BJ (cell line): ENCODE measurements around the gene PI4K2A. TPM values are rescaled to one million over a fixed set of nuclear protein-coding genes. Genes with fewer than 3 reads are reported as not detected.

Source experiments
- CTCF ChIA-PET: fragments of 350-600 bp; formaldehyde crosslinking; extraction: SDS; loops from one replicate; lab custom pipeline; 2021; ENCODE audit warnings: antibody characterized with exemption, inconsistent platforms; lab: Yijun Ruan, JAX
- POLR2A ChIA-PET: fragments of 300-600 bp; sonication (Branson Sonifier 250); formaldehyde crosslinking; extraction: SDS; loops from one replicate; lab custom pipeline; 2021; ENCODE audit warnings: antibody characterized with exemption; lab: Charles Lee
- DNase-seq: peaks from one replicate; pipeline ENCODE4 v3.0.0-alpha.2; 2011; ENCODE audit warnings: low read depth
- H3K27me3 ChIP-seq: 2 replicates; pipeline ENCODE4 v1.6.0; 2011; ENCODE audit warnings: low read length; ENCODE audit not compliant: control insufficient read depth, insufficient read depth
- H3K36me3 ChIP-seq: 2 replicates; pipeline ENCODE4 v1.5.1; 2011; ENCODE audit warnings: low read length; ENCODE audit not compliant: control insufficient read depth, insufficient read depth
- H3K4me3 ChIP-seq: 2 replicates; pipeline ENCODE4 v1.5.1; 2011; ENCODE audit warnings: low read depth, mild to moderate bottlenecking, control low read depth, low read length
- CTCF ChIP-seq: IDR thresholded peaks from 2 replicates; pipeline ENCODE4 v1.5.1; 2011; ENCODE audit warnings: low read depth, mild to moderate bottlenecking, control low read depth, inconsistent platforms, low read length, moderate library complexity; ENCODE audit not compliant: insufficient read depth
- polyA plus RNA-seq: library from polyadenylated mRNA; depleted of rRNA; stranded (reverse); fragments of >200 nt; gene quantifications from 2 replicates; pipeline ENCODE4 v1.2.3, GENCODE V29; 2011

Gene PI4K2A
- polyA plus RNA-seq, 1 experiment: 34.6 TPM

- Histone ChIP-seq H3K4me3 (peak overlapping the region; percentile 76), H3K27me3 (no peaks in the 10 kb centered on the region), H3K36me3 (no peaks in the 10 kb centered on the region)
- TF ChIP-seq CTCF: no peak
- ChIA-PET POLR2A (interaction anchor here (1.0 kb wide), 1 partner anchor 45 kb away, joined by 5 read pairs; no protein-coding TSS in a partner anchor), CTCF (interaction anchor here (0.5 to 7.8 kb wide), 11 partner anchors 10 to 222 kb away, joined by 3 to 62 read pairs (median 10); partner anchors contain the start of gene MARVELD1)
- no peak for DNase-seq
Measured at GRCh38 chr10:97686301-97686961, 46.0 kb downstream of the PI4K2A start.

DNA sequence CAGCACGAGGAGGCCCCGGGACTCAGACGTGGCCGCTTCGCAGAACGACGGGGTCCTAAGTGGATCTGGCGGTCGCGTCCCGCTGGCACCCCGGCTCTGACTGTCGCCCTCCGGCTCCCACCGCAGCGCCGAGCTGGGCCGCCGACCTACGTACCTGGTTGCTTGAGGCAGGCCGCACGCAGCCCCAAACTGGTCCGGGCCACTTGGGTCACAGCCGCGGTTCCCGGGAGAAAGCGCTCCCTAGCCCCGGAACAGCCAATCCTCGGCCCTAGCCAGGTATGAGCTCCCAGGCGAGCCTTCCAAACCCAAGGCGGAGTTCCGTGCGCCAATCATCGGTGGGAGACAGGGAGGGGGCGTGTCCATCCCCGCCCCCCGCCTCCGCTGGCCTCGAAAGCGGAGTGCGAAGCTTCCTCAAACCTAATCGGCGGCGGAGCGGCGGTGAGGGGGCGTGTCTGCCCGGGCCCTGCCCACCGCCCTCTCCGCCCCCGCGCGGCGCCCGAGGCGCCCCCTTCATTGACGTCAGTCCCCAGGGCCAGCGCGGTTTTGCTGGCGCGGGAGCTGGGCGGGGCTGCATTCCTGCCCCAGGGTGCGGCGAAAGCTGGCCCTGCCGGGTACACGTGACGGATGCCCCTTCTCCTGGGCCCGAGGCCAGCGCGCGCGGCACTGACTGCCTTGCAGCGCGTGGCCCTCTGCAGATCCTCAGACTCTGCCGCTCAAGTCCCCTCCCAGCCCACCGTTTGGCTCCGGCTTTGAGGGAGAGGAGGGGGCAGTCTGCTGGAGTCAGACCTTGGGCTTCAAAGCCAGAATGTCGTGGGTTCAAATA, 46.7 kb downstream of the PI4K2A start, which contains the start of gene AVPI1:
TSS of gene AVPI1 (minus strand) at position 280 of the 823 bp plus-strand sequence. CDS start 7,336 bp downstream, outside the sequence.
- no peak for TF ChIP-seq CTCF
- Histone ChIP-seq H3K27me3 (no peaks in the 10 kb centered on the region), H3K4me3 (peak within 1 kb of the TSS; percentile 76), H3K36me3 (no peaks in the 10 kb centered on the region)
- ChIA-PET POLR2A (interaction anchor here (0.5 to 1.1 kb wide), 6 partner anchors 27 to 46 kb away, joined by 3 to 5 read pairs (median 4); no protein-coding TSS in a partner anchor), CTCF (interaction anchor here (0.9 to 7.8 kb wide), 10 partner anchors 10 to 115 kb away, joined by 3 to 62 read pairs (median 10); partner anchors contain the start of genes MARVELD1 and ZFYVE27)
- DNase-seq: peak; percentile 92

DNA sequence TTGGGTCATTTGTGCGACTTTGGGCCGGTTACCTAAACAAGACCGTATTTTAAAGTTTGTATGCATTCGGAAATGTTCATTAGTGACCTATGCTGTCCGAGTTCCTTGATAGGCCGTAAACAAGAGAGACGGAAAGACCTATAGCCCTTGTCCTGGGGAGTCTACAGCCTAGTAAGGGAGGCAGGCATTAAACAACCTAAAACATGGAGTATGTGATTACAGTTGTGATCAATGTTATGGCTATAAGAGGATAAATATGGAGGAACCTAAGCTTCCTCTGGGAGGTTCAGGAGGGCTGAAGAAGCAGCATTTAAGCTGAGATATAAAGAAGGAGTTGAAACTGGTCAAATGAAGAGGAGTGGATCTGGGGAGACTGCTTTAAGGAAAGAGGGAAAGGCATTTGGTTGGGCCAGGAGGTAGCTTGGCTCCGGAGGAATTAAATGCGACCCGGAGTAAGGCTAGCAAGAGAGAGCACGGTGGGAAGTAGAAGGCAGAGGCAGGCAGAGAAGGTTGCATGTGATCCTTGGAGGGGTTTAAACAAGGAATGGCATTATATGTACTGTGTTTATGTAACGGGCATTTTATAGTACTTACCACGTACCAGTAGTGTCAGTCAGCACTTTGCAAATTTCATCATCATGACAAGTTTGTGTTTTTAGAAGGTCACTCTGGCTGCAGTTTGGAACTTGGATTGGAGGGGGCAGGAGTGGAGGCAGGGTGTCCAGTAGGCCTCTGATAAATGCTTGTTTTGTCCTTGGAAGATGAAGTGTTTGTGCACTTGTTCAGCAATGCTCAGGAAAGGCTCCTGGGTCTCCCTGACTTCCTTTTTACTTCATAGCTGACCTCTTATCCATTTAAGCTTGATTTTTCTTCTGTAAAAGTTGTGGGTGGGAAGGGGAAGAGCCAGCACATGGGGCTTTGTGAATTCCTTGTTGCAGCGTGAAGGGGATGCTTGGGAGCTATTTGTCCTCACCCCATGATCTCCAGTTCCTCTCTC, 47.6 kb downstream of the PI4K2A start:
- ChIA-PET CTCF (interaction anchor here (0.9 to 7.8 kb wide), 10 partner anchors 9 to 104 kb away, joined by 3 to 62 read pairs (median 11); partner anchors contain the start of genes MARVELD1 and ZFYVE27), POLR2A (interaction anchor here (0.5 to 1.1 kb wide), 5 partner anchors 26 to 36 kb away, joined by 3 to 5 read pairs (median 3); no protein-coding TSS in a partner anchor)
- Histone ChIP-seq H3K27me3 (no peaks in the 10 kb centered on the region), H3K36me3 (no peaks in the 10 kb centered on the region), H3K4me3 (peak overlapping the region; percentile 25)
- DNase-seq: peak; percentile 59
- TF ChIP-seq CTCF: no peak; the same call in 1 of the 2 replicates

GRCh38 chr10:97689559-97690020, 49.1 kb downstream of the PI4K2A start:
- ChIA-PET POLR2A (interaction anchor here (0.5 to 0.8 kb wide), 4 partner anchors 24 to 42 kb away, joined by 3 to 10 read pairs (median 8); partner anchors contain the start of gene MARVELD1), CTCF (interaction anchor here (0.8 to 7.8 kb wide), 5 partner anchors 10 to 20 kb away, joined by 3 to 62 read pairs (median 7); no protein-coding TSS in a partner anchor)
- H3K27me3 ChIP-seq: no peaks in the 10 kb centered on the region
- TF ChIP-seq CTCF: no peak
- DNase-seq: peak; percentile 96
- no peak overlapping the region for H3K4me3 ChIP-seq
- H3K36me3 ChIP-seq: no peaks in the 10 kb centered on the region
